Measurements from ENCODE around the gene FBXO33.

FBXO33 gene

DNA sequence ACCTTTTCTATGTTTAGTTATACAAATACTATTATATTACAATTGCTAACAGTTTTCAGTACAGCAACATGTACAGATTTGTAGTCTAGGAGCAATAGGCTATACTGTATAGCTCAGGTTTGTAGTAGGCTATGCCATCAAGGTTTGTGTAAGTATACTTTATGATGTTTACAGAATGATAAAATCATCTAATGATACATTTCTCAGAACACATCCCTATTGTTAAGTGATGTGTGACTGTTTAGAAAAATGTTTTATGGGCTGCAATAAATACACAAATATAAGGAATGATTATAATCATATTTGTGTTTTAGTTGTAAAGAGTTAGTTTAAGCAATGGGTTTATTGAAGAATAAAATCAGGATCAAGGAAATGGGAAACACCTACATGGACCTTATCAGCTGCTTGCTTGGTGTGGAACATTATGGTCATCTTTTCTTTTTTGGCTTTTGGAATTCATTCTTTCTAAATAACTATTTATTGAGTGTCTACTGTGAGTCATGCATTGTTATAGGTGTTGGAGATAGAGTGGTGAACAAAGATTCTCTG, 24.5 kb upstream of the FBXO33 start:
- TF ChIP-seq, protein P1, sequence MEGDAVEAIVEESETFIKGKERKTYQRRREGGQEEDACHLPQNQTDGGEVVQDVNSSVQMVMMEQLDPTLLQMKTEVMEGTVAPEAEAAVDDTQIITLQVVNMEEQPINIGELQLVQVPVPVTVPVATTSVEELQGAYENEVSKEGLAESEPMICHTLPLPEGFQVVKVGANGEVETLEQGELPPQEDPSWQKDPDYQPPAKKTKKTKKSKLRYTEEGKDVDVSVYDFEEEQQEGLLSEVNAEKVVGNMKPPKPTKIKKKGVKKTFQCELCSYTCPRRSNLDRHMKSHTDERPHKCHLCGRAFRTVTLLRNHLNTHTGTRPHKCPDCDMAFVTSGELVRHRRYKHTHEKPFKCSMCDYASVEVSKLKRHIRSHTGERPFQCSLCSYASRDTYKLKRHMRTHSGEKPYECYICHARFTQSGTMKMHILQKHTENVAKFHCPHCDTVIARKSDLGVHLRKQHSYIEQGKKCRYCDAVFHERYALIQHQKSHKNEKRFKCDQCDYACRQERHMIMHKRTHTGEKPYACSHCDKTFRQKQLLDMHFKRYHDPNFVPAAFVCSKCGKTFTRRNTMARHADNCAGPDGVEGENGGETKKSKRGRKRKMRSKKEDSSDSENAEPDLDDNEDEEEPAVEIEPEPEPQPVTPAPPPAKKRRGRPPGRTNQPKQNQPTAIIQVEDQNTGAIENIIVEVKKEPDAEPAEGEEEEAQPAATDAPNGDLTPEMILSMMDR (IDR thresholded peaks at IDR 0.05; ENCODE audit: extremely low read depth, insufficient read depth, missing control alignments), result no peak
- in situ Hi-C loops (cut with MboI; ENCODE audit: low pct_unique_long_range_greater_than_20kb, low sequenced_read_pairs, unreplicated experiment), result no loop called here
- no peak for DNase-seq (ENCODE audit: low spot score)

DNA sequence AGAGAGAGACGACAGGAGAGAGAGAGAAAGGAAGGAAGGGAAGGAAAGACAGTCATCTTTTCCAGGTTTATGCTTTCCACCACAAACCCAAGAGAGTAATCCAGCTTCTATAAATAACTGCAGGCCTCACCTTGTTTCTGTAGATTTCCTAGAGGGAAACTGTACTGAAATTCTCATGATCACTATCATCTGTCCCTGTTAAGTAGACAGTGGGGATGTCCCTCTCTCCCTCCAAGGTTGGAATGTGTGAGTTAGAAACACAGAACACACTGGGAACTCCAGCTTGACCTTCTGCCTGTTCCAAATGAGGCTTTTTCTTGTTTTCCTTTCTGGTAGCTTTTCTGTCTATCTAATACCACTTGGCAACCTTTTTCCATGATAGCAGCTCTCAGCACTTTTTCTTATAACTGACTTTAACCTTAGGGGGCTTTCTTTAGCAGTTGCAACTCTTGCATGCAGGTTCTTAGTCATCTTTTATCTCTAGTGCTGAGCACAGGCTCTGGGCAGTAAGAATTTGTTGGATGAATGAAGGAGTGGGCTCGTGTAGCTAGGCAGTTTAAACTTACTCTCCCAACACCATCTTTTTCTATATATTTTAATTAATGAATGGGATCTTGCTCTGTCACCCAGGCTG, 22.8 kb upstream of the FBXO33 start:
- in situ Hi-C loops (cut with MboI; ENCODE audit: low pct_unique_long_range_greater_than_20kb, low sequenced_read_pairs, unreplicated experiment), result no loop called here
- TF ChIP-seq, protein P1 (IDR thresholded peaks at IDR 0.05; ENCODE audit: extremely low read depth, insufficient read depth, missing control alignments), result no peak
- no peak for DNase-seq (ENCODE audit: low spot score)

DNA sequence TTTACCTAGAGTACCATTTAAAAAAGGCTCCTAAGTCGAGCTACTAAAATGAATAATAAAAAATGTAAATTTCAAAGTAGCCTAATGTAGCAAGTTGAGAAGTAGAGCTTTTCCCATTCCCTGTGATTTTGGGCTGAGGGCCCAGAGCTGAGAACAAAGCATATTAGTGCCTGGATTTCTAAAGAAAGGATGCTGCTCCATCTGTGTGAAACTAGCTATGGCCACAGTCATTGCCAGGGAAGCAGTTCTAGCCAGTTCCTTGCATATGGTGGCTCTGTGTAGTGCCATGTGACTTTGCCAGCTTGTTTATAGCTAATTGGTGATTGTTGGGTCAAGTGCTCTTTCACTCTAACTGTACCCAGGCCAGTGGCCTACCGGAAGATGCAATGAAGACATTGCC, 20.4 kb upstream of the FBXO33 start:
- TF ChIP-seq, protein P1 (IDR thresholded peaks at IDR 0.05; ENCODE audit: extremely low read depth, insufficient read depth, missing control alignments), result no peak
- no peak for DNase-seq (ENCODE audit: low spot score)
- in situ Hi-C loops (cut with MboI; ENCODE audit: low pct_unique_long_range_greater_than_20kb, low sequenced_read_pairs, unreplicated experiment), result no loop called here

DNA sequence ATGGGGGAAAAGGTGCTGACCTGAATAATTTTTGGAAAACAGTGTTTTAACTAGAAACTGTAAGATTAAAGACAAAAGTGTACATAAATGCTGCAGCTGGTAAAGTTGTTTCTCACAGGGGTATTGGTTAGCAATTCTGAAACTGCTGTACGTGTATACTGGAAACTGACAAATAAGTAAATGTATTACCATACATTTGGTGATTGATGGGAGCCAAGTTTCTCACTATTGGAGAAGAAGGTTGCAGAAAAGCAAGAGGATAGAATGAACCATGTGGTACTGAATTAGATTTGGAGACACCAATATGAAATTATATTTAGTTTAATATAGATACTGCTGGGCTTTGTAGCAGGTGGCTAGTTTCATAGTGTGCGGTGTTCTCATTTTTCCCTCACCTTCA, 19.6 kb upstream of the FBXO33 start:
- TF ChIP-seq, protein P1 (IDR thresholded peaks at IDR 0.05; ENCODE audit: extremely low read depth, insufficient read depth, missing control alignments), result no peak
- in situ Hi-C loops (cut with MboI; ENCODE audit: low pct_unique_long_range_greater_than_20kb, low sequenced_read_pairs, unreplicated experiment), result no loop called here
- DNase-seq (ENCODE audit: low spot score), result no peak

DNA sequence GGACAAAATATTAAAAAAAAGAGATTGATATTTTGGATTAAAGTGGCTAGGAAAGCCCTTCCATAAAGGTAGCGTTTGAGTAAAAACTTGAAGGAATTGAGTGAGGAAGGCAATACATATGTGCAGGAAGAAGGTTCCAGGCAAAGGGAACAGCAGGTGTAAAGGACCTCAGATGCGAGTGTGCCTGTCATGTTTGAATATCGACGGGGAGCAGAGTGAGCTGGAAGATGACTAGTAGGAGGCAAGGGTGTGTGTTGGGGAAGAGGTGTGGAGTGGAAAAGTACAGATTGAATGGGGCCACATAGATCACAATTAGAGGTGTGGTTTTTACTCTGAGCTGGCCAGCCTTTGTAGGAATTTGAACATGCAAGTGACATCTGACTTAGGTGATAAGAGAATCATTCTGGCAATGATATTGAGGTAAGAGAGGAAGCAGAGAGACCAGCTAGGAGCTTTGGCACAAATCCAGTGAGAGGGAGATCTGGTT, 15.0 kb upstream of the FBXO33 start:
- TF ChIP-seq, protein P1 (IDR thresholded peaks at IDR 0.05; ENCODE audit: extremely low read depth, insufficient read depth, missing control alignments), result no peak
- no peak for DNase-seq (ENCODE audit: low spot score)
- in situ Hi-C loops (cut with MboI; ENCODE audit: low pct_unique_long_range_greater_than_20kb, low sequenced_read_pairs, unreplicated experiment), result no loop called here

DNA sequence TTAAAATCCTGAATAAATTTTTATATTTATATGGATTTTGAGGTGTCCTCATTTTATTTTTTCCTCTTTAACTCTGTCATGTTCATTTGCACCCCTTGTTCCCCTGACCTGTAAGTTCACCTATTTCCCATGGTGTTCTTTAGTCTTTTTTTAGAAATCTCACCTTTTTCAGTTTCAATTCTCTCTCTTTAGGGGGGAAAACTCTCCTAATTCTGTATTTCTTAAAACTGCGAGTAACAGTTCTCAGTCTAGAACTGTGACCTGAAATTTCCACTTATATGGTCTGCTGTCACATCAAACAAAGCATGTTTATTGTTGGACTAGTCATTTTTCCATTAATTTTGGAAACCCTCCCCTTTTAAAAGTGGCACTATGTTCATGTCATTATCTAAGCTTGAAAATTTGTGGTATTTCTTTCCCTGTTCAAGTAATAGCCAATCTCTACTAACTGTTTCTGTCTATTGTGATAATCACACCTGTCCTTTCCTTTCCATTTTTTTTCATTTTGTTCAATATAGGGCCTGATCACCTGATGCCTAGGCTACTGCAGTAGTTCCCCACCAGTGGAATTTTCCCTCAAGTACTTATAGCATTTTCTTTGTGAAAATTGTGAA, 14.0 kb upstream of the FBXO33 start:
- TF ChIP-seq, protein P1 (IDR thresholded peaks at IDR 0.05; ENCODE audit: extremely low read depth, insufficient read depth, missing control alignments), result no peak
- in situ Hi-C loops (cut with MboI; ENCODE audit: low pct_unique_long_range_greater_than_20kb, low sequenced_read_pairs, unreplicated experiment), result no loop called here
- DNase-seq (ENCODE audit: low spot score), result no peak

Data from GM13977 (cell line).